Activated gamma-delta T cell treated with anti-CD3 and anti-CD28 coated beads, Interleukin-2, amount 50 U/mL, for 16 hours (primary cell): ENCODE results near the gene UBALD2.
"Not testable (repeated sequence)": the region's sequence is repeated elsewhere in the genome, so short reads cannot be mapped to it uniquely, and the experiment has no call there.

ENCODE experiments used
- DNase-seq: peaks from one replicate; pipeline ENCODE4 v3.0.0-alpha.2; 2020; ENCODE audit warnings: low read depth

UBALD2 gene

GRCh38 chr17:76278268-76278908, 13.2 kb downstream of the UBALD2 start:
- no peak for DNase-seq

- DNase-seq, result peak; percentile 83
Observed at GRCh38 chr17:76278952-76279741, 14.0 kb downstream of the UBALD2 start.

GRCh38 chr17:76279742-76280287, 14.7 kb downstream of the UBALD2 start:
- DNase-seq, result no peak

GRCh38 chr17:76280650-76281049, 15.5 kb downstream of the UBALD2 start:
- DNase-seq, result no peak

- DNase-seq, result no peak
Observed at GRCh38 chr17:76281573-76282371, 16.6 kb downstream of the UBALD2 start.

GRCh38 chr17:76292567-76292966, 27.4 kb downstream of the UBALD2 start:
- no peak for DNase-seq

GRCh38 chr17:76293106-76293505, 28.0 kb downstream of the UBALD2 start:
- no peak for DNase-seq

GRCh38 chr17:76296186-76296585, 31.0 kb downstream of the UBALD2 start:
- DNase-seq, result no peak

GRCh38 chr17:76296889-76297288, 31.7 kb downstream of the UBALD2 start:
- no peak for DNase-seq

GRCh38 chr17:76297436-76297835, 32.3 kb downstream of the UBALD2 start:
- no peak for DNase-seq

- DNase-seq, result no peak
Observed at GRCh38 chr17:76304226-76305134, 39.3 kb downstream of the UBALD2 start.

GRCh38 chr17:76305135-76305454, 39.9 kb downstream of the UBALD2 start:
- DNase-seq, result not testable (repeated sequence)

GRCh38 chr17:76307299-76307965, 42.3 kb downstream of the UBALD2 start:
- no peak for DNase-seq

- DNase-seq, result no peak
Observed at GRCh38 chr17:76307966-76308338, 42.8 kb downstream of the UBALD2 start, which contains the start of gene QRICH2. TSS of gene QRICH2 (minus strand) at chr17:76308276. CDS start at chr17:76307998, 278 bp downstream.

- no peak for DNase-seq
Observed at GRCh38 chr17:76309461-76309860, 44.3 kb downstream of the UBALD2 start.

- DNase-seq, result no peak
Observed at GRCh38 chr17:76312735-76313134, 47.6 kb downstream of the UBALD2 start.

- no peak for DNase-seq
Observed at GRCh38 chr17:76314392-76315227, 49.5 kb downstream of the UBALD2 start.

- no peak for DNase-seq
Observed at GRCh38 chr17:76317535-76317934, 52.4 kb downstream of the UBALD2 start.

- DNase-seq, result no peak
Observed at GRCh38 chr17:76318586-76318985, 53.4 kb downstream of the UBALD2 start.
